ENCODE results near the gene ASPHD1.
"Not testable (repeated sequence)": the region's sequence is repeated elsewhere in the genome, so short reads cannot be mapped to it uniquely, and the experiment has no call there.

The ASPHD1 gene, protein sequence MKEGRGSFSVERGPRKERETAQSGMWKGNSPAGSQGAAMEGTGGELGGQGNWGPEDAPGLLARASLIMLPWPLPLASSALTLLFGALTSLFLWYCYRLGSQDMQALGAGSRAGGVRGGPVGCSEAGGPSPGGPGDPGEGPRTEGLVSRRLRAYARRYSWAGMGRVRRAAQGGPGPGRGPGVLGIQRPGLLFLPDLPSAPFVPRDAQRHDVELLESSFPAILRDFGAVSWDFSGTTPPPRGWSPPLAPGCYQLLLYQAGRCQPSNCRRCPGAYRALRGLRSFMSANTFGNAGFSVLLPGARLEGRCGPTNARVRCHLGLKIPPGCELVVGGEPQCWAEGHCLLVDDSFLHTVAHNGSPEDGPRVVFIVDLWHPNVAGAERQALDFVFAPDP

DNA sequence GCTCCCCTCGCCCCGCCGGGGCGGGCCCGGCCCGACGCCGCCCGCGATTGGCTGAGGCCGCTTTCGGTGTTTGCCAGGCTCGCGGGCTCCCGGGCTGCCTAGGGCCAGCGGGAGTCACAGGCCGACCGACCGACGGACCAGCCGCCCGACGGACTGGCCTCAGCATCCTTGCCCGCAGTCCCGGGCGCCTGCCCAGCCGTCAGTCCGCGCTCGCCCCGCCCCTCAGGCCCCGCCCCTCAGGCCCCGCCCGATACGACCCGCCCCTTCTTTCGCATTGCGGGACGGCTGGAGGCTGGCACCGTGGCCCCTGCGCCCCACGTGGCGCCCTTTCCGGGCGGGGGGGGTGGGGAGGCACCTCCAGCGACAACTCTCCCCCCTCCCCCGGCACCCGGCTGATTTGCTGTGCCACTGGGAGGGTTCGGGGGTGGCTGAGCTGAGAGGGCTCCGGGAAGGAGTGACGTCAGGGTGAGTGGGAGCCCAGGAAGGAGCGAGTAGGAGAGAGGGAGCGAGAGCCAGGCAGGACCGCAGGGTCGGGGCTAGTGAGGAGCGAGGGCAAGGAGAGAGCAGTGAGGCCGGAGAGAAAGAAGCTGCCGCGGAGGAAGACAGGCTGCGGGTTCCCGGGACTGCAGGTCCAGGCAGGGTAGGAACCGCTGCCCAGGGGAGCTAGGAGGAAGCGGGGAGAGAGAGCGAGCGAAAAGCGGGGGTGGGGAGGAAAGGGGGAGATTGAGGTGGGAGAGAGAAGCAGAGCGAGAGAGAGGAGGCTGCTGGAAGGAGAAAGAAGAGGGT lies at the start of gene ASPHD1:
TSS of gene ASPHD1 (plus strand) at position 387 of the 786 bp plus-strand sequence. CDS start 484 bp downstream, outside the sequence.
- peak; percentile 39 for DNase-seq (ENCODE audit: low read depth, low spot score)

DNA sequence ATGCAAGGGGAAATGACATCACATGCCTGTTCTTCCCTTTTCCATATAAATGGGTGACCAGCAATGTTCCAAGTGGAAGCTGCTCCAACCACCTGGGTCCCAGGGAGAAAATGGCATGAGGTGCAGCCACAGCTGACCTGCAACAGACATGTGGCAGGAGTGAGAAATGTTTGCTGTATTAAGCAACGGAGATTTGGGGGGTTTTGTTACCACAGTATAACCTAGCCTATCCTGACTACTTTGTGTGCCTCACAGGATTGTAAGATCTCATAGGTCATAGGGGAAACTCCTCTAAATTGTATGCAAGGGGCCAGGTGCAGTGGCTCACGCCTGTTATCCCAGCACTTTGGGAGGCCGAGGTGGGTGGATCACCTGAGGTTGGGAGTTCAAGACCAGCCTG lies 49.3 kb upstream of the ASPHD1 start:
- DNase-seq (ENCODE audit: low read depth, low spot score) = no peak

DNA sequence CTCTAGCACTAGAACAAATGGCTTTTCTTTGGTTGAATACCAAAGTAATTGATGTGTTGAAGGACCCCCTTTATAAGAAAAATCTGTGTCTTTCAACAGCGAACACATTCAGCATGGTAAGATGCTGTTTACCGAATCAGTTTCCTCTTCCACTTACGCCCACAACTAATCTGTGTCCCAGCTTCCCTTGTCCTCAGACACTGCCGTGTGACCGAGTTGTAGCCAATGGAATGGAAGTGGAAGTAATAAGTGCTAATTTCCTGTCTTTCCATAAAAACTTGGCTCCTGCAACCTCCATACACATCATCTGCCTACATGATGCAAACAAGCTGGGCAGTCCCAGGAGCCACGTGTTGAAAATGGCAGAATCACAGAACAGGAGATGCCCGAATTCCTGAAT lies 47.6 kb upstream of the ASPHD1 start:
- no peak for DNase-seq (ENCODE audit: low read depth, low spot score)

DNA sequence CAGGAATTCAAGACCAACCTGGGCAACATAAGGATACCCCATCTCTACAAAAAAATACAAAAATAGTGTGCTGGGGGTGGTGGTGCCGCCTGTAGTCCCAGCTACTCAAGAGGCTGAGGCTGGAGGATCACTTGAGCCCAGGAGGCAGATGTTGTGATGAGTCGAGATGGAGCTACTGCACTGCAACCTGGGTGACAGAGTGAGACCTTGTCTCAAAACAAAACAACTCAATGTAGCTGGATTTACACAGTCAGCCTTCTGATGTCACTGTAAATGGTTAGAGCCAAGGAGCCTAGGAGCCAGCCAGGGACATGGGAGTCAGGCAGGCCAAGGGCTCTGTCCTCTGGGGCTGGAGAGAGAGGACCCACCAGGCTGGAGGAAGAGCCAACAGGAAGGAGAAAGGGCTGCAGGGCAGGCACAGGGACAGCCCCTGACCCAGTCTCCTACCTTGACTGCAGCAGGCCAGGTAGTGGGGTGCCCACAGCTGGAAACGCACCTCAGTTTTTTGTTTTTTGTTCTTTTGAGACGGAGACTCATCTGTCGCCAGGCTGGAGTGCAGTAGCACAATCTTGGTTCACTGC lies 45.7 kb upstream of the ASPHD1 start:
- no peak for DNase-seq (ENCODE audit: low read depth, low spot score)

DNA sequence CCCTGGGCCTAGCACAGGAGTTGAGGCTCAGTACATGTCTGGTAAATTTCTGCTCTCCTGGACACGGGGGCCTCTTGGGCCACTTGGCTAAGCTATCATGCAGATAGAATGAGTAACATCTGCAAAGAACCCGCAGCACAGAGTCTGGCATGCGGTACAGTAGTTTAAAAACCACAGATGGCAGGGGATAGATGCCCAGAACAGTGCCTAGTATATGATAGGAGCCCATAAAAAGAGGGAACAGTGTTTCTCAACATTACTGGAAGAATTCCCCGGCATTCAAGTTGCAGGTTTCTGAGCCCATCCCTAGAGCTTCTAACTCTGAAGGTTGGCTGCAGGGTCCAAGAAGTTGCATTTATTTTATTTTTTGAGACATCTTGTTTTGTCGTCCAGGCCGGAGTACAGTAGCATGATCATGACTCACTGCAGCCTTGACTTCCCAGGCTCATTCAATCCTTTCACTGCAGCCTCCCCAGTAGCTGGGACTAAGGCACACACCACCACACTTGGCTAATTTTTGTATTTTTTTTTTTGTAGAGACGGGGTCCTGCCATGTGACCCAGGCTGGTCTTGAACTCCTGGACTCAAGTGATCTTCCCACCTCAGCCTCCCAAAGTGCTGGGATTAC lies 43.0 kb upstream of the ASPHD1 start:
- DNase-seq (ENCODE audit: low read depth, low spot score) = no peak

DNA sequence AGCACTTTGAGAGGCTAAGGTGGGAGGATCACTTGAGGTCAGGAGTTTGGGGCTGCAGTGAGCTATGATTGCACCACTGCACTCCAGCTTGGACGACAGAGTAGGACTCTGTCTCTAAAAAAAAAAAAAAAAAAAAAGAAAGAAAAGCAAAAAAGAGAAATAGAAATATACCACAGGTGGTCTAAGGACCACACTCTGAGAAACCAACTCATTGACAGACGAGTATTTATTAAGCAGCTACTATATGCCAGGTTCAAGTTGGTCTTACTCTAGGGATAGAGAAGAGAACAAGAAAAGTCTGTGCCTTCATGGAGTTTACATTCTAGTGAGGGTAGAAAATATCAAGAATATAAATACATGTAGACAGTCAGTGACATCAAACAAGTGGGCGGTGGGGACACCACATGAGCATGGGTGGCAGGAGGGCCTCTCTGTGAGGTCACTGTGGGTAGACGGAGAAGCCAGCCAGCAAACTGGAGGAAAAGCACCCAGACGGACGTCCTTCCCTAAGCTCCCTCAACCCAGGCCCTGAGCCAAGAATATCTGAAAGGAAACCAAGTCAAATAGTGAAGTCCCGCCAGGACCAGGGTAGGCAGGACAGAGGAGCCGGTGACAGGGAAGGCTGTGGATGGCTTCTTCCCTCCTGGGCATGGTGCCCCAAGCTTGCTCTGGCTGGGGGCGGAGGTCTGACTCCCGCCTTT lies 42.0 kb upstream of the ASPHD1 start:
- DNase-seq (ENCODE audit: low read depth, low spot score) = no peak

DNA sequence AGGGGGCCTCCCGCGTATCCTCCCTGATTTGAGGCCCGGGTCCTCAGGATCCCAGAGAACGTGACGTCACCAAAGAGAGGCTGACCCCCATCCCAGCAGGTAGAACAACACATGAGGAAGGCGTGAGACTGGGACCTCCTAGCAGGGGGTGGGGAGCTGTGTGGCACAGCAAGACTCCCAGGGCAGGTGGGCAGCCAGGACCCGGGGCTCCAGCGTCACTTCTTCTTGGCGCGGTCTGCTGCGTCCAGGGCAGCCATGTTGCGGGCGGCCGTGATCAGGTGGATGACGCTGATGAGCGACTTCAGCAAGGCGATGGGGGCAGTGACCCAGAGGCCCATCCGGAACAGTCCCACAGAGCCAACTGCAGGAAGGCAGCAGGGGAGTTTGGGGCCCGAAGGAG lies 41.3 kb upstream of the ASPHD1 start:
- no peak for DNase-seq (ENCODE audit: low read depth, low spot score)

DNA sequence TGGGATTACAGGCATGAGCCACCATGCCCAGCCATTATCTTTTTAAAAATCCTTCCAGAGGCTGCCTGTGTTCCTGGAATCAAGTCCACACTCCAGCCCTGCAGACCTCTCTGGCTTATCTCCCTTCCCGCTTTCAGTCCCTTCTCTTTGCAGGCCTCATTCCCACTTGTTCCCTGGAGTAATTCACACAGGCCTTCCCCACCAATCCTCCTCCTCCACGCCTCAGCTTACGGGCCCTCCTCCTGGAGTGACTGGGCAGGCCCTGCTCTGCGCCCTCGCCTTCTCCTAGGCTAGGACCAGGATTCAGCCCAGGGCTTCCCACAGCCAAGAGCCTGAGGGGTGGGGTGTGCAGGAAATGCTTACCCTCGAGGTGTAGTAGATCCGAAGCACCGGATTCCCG lies 40.1 kb upstream of the ASPHD1 start:
- no peak for DNase-seq (ENCODE audit: low read depth, low spot score)

DNA sequence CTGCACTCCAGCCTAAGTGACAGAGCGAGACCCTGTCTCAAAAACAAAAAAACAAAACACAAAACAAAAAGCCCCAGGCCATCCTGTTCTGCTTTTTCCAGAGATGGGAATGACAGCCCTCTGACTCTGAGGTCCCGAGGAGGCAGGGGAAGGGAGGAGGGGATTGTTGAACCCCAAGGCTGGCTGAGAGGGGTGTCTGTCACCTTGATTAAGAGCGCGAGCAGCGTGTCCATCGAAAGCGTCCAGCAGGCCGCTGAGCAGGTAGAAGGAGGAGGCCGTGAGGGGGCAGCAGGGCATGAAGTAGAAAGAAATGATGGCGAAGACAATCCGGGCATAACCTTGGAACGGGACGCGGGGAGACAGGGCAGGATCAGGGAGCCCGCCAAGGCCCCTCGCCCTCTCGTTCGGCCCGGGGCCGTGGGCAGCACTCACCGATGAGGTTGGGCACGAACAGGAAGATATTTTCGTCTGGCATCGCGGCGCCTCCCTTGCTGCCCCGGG lies 37.9 kb upstream of the ASPHD1 start:
- no peak for DNase-seq (ENCODE audit: low read depth, low spot score)

DNA sequence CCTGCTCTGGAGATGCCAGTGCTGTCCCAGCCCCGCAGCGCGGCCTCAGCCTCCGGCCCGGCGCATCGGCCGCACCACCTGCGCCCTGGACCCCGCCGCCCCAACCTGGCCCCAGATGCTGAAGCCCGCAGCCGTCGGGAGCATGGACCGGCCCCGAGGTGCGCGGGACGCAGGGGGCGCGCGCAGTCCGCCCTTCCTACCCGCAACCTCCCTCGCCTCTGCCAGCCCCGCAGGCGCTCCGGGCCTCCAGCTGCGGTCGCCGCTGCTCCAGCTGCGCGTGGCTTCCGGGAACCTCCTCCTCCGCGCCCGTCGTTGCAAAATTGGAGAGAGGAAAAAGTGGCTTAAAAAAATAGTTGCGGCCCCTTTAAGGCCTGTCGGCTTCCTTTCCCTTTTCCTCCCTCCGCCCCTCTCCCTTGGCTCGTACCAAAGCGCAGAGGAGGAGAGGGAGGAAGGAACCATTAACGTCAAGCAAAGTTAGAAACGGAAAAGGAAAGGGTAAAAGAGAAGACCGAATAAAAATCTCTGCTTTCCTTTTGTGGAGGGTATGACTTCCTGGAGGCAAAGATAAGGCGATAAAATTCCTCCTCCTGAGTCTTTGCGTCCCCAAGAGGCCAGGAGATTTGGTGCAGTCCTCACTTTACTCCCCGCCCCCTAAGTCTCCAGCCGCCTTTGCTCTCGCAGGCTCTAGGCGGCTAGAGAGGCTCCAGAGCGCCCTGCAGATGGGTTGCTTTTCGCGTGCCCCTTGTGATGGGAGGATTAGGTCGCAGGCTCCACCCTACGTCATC lies 37.2 kb upstream of the ASPHD1 start, which contains the start of gene CDIPT:
TSS of gene CDIPT (minus strand) at position 343 of the 785 bp plus-strand sequence. CDS start 369 bp downstream, outside the sequence.
- peak; percentile 79 for DNase-seq (ENCODE audit: low read depth, low spot score)

DNA sequence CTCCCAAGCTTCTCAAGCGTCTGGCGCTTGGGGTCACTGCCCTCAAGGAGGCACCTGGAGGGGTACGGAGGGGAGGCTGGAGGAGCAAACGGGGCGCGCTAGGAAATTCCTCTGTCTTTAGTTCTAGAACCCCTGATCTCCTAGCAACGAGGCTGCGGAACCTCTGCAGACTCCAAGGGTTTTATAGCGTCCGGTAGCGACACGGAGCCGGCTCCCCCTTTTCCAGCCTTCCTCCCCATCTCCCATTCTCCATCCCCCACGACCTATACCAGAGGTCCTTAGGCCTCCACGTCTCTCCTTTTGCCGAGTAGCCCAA lies 36.7 kb upstream of the ASPHD1 start:
- DNase-seq (ENCODE audit: low read depth, low spot score) = no peak

DNA sequence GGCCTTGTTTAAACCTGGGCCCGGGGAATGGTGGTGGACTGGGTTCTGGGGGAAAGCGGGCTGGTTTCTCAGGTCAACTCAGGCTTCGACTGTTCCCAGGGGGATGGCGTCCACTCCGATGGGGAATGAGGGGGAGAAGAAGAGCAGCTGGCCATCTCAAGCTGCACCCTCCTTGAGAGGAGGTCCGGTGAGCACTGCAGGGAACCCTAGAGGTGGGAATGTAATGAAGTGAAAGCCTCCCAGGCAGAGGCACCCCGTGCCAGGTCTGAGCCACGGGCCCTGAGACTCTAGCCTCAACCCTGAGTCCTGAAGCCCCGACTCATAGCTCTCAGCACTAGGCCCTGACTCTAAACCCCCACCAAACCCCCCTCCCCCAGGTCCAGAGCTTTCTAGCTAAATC lies 36.1 kb upstream of the ASPHD1 start:
- no peak for DNase-seq (ENCODE audit: low read depth, low spot score)

DNA sequence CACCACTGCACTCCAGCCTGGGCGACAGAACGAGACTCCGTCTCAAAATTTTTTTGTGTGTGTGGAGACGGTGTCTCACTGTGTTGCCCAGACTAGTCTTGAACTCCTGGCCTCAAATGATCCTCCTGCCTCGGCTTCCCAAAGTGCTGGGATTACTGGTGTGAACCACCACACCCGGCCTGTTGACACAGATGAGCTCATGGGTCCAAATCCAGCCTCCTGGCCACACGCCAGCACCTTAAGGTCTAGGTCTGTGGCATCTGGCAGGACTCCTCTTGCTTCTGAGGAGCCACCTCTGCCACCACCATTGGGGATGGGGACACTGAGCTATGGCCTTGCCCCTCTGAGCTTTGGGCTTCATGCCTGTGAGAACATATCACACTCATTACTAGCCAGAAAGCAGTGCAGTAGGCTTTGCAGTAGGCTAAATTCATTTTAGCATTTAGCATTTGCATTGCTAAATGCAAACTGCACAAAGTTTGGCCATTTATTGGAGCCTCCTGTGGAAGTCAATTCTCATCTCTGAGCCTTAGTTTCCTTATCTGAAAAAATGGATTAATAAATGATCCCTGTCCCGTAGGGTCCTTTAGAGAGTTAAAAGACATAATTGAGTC lies 31.8 kb upstream of the ASPHD1 start:
- no peak for DNase-seq (ENCODE audit: low read depth, low spot score)

DNA sequence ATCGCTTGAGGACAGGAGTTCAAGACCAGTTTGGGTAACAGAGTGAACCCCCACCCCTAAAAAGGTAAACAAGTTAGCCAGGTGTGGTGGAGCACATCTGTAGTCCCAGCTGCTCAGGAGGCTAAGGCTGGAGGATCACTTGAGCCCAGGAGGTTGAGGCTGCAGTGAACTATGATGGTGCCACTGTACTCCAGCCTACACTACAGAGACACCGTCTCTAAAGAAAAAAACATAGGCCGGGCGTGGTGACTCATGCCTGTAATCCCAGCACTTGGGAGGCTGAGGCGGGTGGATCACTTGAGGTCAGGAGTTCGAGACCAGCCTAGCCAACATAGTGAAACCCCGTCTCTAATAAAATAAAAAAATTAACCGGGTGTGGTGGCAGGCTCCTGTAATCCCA lies 31.2 kb upstream of the ASPHD1 start:
- DNase-seq (ENCODE audit: low read depth, low spot score) = not testable (repeated sequence)

DNA sequence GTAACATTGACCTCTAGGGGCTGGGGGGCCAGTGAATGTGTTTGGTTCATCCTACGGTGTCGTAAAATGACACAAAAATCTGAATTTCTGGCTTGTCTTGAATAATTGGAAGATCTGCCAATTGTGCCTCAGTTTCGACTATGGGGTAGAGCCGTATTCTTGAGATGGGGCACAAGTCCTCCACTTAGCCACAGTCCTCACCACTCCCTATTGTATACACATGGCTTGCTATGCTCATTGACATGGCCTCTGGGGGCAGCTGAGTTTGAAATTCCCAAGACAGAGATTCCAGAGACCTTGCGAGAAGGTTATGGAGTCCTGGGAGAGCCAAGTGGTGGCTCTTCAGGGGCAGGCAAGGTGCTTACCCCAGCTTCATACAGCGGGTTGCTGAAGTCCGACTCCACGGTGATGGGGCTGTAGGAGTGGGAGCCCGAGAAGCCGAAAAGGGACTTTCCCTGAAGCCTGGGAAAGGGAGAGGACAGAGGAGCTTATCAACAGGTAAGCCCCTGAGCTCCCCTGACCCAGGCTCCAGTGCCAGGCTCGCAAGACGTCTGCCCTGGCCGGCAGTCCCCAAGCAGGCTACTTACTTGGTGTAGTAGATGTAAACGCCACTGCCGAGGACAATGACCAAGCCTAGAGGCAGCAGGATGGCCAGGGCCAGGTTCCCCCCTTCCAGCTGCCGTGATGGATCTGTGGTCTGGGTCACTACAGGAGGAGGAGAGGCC lies 28.3 kb upstream of the ASPHD1 start:
- no peak for DNase-seq (ENCODE audit: low read depth, low spot score)

DNA sequence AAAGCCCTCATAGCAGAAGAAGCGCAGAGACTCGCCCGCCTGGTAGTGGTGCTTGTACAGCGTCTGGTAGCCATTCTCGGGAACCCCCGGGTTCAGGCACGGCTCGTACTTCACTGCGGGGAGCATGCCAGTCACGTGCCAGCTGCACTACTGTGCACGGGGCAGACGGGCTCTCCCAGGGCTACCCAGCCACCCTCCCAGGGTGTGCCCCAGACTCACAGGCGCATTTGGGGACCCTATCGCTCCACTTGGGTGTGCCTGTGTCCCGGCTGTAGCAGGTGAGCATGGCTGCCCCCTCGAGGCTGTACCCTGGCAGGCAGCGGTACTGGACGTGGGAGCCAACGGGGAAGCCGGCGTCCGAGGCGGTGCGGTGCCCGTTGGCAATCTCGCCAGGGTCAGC lies 27.0 kb upstream of the ASPHD1 start:
- DNase-seq (ENCODE audit: low read depth, low spot score) = no peak

DNA sequence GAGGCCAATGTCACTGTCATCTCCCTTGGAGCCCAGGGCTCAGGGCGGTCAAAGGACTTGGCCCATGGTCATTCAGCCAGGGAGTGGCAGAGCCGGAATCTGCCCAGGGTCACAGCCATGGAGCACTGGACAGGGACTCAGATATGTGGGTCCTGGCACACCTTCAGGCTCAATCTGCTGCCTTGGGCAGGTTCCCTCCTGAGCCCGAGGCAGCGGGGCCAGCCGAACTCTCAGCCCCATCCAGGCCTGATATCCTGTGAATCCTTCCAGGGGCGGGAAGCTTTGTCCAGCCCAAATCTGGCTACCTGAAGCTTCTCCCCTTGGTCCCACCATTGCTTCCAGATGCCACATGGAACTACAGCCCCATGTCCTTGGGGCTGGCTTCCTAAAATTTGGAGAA lies 25.1 kb upstream of the ASPHD1 start:
- DNase-seq (ENCODE audit: low read depth, low spot score) = no peak

DNA sequence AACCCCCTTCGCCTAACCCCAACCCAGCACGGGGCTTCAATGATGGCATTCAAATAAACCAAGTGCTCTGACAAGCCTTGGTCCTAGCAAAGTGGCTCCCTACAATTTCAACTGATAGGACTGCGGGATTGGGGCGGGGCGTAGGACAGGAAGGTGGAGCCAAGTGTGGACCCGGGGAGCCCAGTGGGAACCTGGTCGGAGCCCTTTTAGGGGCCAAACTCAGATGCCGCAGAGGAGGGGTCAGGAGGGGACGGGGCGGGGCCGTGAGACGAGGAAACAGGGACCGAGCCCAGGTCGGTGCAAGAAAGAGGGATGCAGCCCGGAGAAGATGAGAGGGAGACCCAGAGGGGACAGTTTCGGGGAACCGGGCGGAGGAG lies 24.1 kb upstream of the ASPHD1 start:
- no peak for DNase-seq (ENCODE audit: low read depth, low spot score)

DNA sequence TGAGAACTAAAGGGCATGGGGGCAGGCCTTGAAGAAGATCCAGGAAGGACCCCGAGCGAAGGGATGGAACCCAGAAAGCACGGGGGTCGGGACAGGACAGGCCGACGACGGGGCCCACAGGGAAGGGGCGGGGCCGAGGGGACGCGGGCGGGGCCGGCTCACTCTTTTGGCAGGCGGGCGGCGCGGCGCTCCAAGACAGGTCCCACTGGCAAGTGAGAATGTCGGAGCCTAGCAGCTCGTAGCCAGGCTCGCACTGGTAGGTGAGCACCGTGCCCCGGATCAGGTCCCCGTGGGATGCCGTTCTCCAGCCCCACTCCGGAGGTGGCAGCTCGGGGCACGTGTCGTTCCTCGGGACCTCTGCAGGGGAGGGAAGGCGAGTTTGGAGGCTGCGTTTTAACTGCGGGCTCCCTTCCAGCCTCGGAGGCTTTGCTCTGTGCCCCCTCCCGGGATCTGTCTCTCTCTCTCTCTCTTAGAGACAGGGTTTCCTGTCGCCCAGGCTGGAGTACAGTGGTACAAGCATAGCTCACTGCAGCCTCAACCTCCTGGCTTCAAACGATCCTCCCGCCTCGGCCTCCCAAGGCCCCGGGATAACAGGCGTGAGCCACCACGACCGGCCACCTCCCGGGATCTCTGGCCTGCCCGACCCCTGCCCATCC lies 23.6 kb upstream of the ASPHD1 start:
- no peak for DNase-seq (ENCODE audit: low read depth, low spot score)
